CD4-positive, alpha-beta T cell (primary cell): ENCODE data around the gene TPBGL. TPM values are rescaled to one million over a fixed set of nuclear protein-coding genes. Genes with fewer than 3 reads are reported as not detected.

Experiments
- ATAC-seq: fragments of 200-7000 bp; cut with Tn5 transposase; one replicate; pipeline ENCODE4 v1.10.0; 2022; ENCODE audit warnings: mild to moderate bottlenecking; ENCODE audit not compliant: poor library complexity
- CTCF ChIA-PET: fragments of 350-600 bp; sonication (Branson Sonifier 250); formaldehyde crosslinking; loops from one replicate; lab custom pipeline; 2021; ENCODE audit warnings: antibody characterized with exemption, inconsistent platforms; lab: Charles Lee
- POLR2A ChIA-PET: fragments of 350-600 bp; sonication (Branson Sonifier 250); formaldehyde crosslinking; loops from one replicate; lab custom pipeline; 2021; ENCODE audit warnings: antibody characterized with exemption, inconsistent platforms; lab: Charles Lee
- DNase-seq, 14 experiments: peaks; one replicate each; pipeline ENCODE4 v3.0.0-alpha.2; 2013 to 2020; ENCODE audit warnings: mixed read lengths in 2 of 14
- H3K27ac ChIP-seq, 2 donors: one replicate each; pipeline versions ENCODE4 v1.5.1 to v1.7.0; 2013; ENCODE audit warnings: low read length in 2 of 2, low read depth in 1 of 2, mild to moderate bottlenecking in 1 of 2
- H3K27me3 ChIP-seq, 2 experiments: 1 replicate in 1 of 2; 2 replicates in 1 of 2; pipeline versions ENCODE4 v1.6.1 to v1.7.0; 2013; ENCODE audit warnings: low read length in 2 of 2, control low read depth in 1 of 2, mild to moderate bottlenecking in 1 of 2, moderate library complexity in 1 of 2; ENCODE audit not compliant: insufficient read depth in 2 of 2, control insufficient read depth in 1 of 2
- H3K36me3 ChIP-seq: one replicate; pipeline ENCODE4 v1.6.1; 2013; ENCODE audit warnings: low read length, control low read depth; ENCODE audit not compliant: insufficient read depth
- H3K4me1 ChIP-seq: one replicate; pipeline ENCODE4 v1.6.1; 2013; ENCODE audit warnings: low read length, control low read depth; ENCODE audit not compliant: insufficient read depth
- H3K4me3 ChIP-seq: one replicate; pipeline ENCODE4 v1.5.1; 2013; ENCODE audit warnings: mild to moderate bottlenecking, low read length, moderate library complexity
- H3K9me3 ChIP-seq, 2 experiments: 1 replicate in 1 of 2; 2 replicates in 1 of 2; pipeline versions ENCODE4 v1.6.1 to v1.7.0; 2013; ENCODE audit warnings: low read length in 2 of 2, mild to moderate bottlenecking in 2 of 2, control low read depth in 1 of 2, moderate library complexity in 1 of 2; ENCODE audit not compliant: control insufficient read depth in 1 of 2, insufficient read depth in 1 of 2
- H3K27ac Mint-ChIP-seq: one replicate; pipeline ENCODE4 v1.8.0; 2020; ENCODE audit warnings: mixed read lengths
- H3K27me3 Mint-ChIP-seq: one replicate; pipeline ENCODE4 v1.8.0; 2021; ENCODE audit warnings: mixed read lengths
- H3K36me3 Mint-ChIP-seq: one replicate; pipeline ENCODE4 v1.8.0; 2021; ENCODE audit warnings: low read depth, mixed read lengths
- H3K4me1 Mint-ChIP-seq: one replicate; pipeline ENCODE4 v1.8.0; 2021; ENCODE audit warnings: low read depth, mixed read lengths
- H3K4me3 Mint-ChIP-seq: one replicate; pipeline ENCODE4 v1.8.0; 2020; ENCODE audit warnings: mild to moderate bottlenecking, mixed read lengths
- H3K9me3 Mint-ChIP-seq: one replicate; pipeline ENCODE4 v1.8.0; 2020; ENCODE audit warnings: mixed read lengths
- CTCF ChIP-seq: fragments of 200-600 bp; IDR thresholded peaks from one replicate; pipeline ENCODE4 v1.8.0; 2022; ENCODE audit warnings: antibody characterized with exemption, mild to moderate bottlenecking
- intact Hi-C, 2 experiments: fragments of 100-400 bp; cut with DNase I in 1 of 2; cut with micrococcal nuclease in 1 of 2; formaldehyde crosslinking; loops; one replicate each; pipeline versions ENCODE4 v1.15.1 to v1.9.0; 2023 to 2025; cut with DNase I, micrococcal nuclease
- total RNA-seq, 174 experiments: library from RNA in 2 of 174; stranded (reverse) in 2 of 174; gene quantifications; one replicate each; pipeline ENCODE4 v1.2.3 and lab custom pipeline; 2021 to 2026

TPBGL gene
- total RNA-seq, 2 experiments from 2014 or later = 0.78 to 0.80 TPM

DNA sequence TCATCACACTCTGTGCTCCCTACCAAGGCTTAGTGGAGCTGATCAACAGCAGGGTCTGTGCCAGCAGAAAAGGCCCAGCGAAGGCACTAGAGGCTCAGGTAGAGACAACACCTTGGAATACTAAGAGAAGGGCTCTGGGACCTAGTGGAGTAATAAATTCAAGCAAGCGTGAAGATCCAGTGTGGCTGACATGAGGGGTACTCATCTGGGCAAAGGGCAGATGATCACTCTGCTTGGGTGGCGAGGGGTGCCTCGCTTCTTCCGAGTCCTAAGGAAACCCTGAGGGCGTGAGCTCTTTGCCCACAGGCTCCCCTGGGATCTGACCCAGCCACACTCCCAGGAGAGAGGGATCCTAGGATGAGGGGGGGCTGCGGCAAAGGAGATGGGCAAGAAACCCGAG, 3.5 kb upstream of the TPBGL start:
- Mint-ChIP-seq H3K27ac (no peak overlapping the region), H3K4me3 (no peak overlapping the region), H3K27me3 (peaks cover 64% of the 10 kb centered on the region), H3K4me1 (no peaks in the 10 kb centered on the region), H3K36me3 (no peaks in the 10 kb centered on the region), H3K9me3 (no peaks in the 10 kb centered on the region)
- no peaks in the 10 kb centered on the region for H3K36me3 ChIP-seq
- DNase-seq (no peak), ATAC-seq (no peak)
- ChIA-PET POLR2A (no interaction called here), CTCF (interaction anchor here (1.2 kb wide), 1 partner anchor 11 kb away, joined by 4 read pairs; no protein-coding TSS in a partner anchor)
- no peaks in the 10 kb centered on the region for H3K9me3 ChIP-seq
- TF ChIP-seq CTCF = no peak
- H3K27ac ChIP-seq = no peak overlapping the region
- peaks cover 10% of the 10 kb centered on the region for H3K4me1 ChIP-seq
- intact Hi-C loops = no loop called here
- no peak overlapping the region for H3K4me3 ChIP-seq
- H3K27me3 ChIP-seq = peaks cover 19 to 22% of the 10 kb centered on the region in 2 experiments

GRCh38 chr11:75238595-75239440, 1.8 kb upstream of the TPBGL start:
- H3K4me1 Mint-ChIP-seq = peaks cover 5% of the 10 kb centered on the region
- no peak for TF ChIP-seq CTCF
- peak overlapping the region; percentile 67 for H3K4me3 Mint-ChIP-seq
- Histone ChIP-seq H3K4me1 (peaks cover 15% of the 10 kb centered on the region), H3K27me3 (peaks cover 33% of the 10 kb centered on the region in 2 experiments), H3K9me3 (peaks cover 0 to 3% of the 10 kb centered on the region in 2 experiments), H3K36me3 (no peaks in the 10 kb centered on the region), H3K4me3 (no peak overlapping the region), H3K27ac (no peak overlapping the region)
- H3K27ac Mint-ChIP-seq = no peak overlapping the region
- POLR2A ChIA-PET = interaction anchor here (0.9 kb wide), 1 partner anchor 95 kb away, joined by 4 read pairs; no protein-coding TSS in a partner anchor
- DNase-seq (no peak), ATAC-seq (no peak)
- no peaks in the 10 kb centered on the region for H3K36me3 Mint-ChIP-seq
- no peaks in the 10 kb centered on the region for H3K9me3 Mint-ChIP-seq
- CTCF ChIA-PET = interaction anchor here (0.8 to 3.6 kb wide), 3 partner anchors 10 to 97 kb away, joined by 3 to 60 read pairs (median 4); no protein-coding TSS in a partner anchor
- peaks cover 67% of the 10 kb centered on the region for H3K27me3 Mint-ChIP-seq
- intact Hi-C loops = no loop called here

- Mint-ChIP-seq H3K4me1 (peaks cover 5% of the 10 kb centered on the region), H3K27ac (no peak overlapping the region), H3K27me3 (peaks cover 70% of the 10 kb centered on the region), H3K9me3 (no peaks in the 10 kb centered on the region), H3K36me3 (no peaks in the 10 kb centered on the region), H3K4me3 (peak overlapping the region; percentile 67)
- H3K27me3 ChIP-seq = peaks cover 33% of the 10 kb centered on the region in 2 experiments
- ChIA-PET CTCF (interaction anchor here (1.1 to 3.6 kb wide), 3 partner anchors 9 to 98 kb away, joined by 4 to 60 read pairs (median 4); no protein-coding TSS in a partner anchor), POLR2A (interaction anchor here (0.9 kb wide), 1 partner anchor 96 kb away, joined by 4 read pairs; no protein-coding TSS in a partner anchor)
- no peak for ATAC-seq
- no peak for DNase-seq
- no peak overlapping the region for H3K27ac ChIP-seq
- intact Hi-C loops = no loop called here
- TF ChIP-seq CTCF = no peak
- H3K4me3 ChIP-seq = no peak overlapping the region
- H3K9me3 ChIP-seq = peaks cover 0 to 3% of the 10 kb centered on the region in 2 experiments
- peaks cover 15% of the 10 kb centered on the region for H3K4me1 ChIP-seq
- no peaks in the 10 kb centered on the region for H3K36me3 ChIP-seq
Observed at GRCh38 chr11:75239531-75240290, 863 bp upstream of the TPBGL start.
